Measurements from ENCODE around the gene GYG1.

Gene GYG1

DNA sequence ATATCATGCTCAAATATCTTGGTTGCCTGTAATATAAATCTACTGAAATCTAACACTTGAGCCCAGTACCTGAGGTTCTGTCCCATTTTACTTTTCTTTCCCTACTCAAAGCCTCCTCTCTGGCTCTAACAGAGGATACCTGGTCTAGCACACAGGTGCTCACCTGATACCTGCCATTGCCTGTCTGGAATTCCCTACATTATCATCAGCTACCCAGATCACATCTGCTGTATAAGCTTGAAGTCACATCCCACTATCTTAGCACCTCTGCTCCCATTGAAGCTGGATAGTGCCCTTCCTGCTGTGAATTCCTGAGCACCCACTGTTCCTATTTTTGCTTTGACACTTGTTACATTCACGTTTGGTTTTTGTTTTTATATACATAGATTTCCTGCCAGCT, 30.5 kb downstream of the GYG1 start:
- DNase-seq: no peak
- no peak overlapping the region for H3K4me3 ChIP-seq
- TF ChIP-seq, protein P1, sequence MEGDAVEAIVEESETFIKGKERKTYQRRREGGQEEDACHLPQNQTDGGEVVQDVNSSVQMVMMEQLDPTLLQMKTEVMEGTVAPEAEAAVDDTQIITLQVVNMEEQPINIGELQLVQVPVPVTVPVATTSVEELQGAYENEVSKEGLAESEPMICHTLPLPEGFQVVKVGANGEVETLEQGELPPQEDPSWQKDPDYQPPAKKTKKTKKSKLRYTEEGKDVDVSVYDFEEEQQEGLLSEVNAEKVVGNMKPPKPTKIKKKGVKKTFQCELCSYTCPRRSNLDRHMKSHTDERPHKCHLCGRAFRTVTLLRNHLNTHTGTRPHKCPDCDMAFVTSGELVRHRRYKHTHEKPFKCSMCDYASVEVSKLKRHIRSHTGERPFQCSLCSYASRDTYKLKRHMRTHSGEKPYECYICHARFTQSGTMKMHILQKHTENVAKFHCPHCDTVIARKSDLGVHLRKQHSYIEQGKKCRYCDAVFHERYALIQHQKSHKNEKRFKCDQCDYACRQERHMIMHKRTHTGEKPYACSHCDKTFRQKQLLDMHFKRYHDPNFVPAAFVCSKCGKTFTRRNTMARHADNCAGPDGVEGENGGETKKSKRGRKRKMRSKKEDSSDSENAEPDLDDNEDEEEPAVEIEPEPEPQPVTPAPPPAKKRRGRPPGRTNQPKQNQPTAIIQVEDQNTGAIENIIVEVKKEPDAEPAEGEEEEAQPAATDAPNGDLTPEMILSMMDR (IDR thresholded peaks at IDR 0.05): no peak
- H3K36me3 ChIP-seq: peaks cover 39 to 53% (median 44%) of the 10 kb centered on the region in 3 donors
- no peaks in the 10 kb centered on the region for H3K27me3 ChIP-seq
- H3K9me3 ChIP-seq: no peaks in the 10 kb centered on the region
- no peak overlapping the region for H3K27ac ChIP-seq
- intact Hi-C loops (cut with DNase I; ENCODE audit: low total_unique reads): no loop called here
- peaks cover 0 to 51% (median 23%) of the 10 kb centered on the region in 4 donors for H3K4me1 ChIP-seq

DNA sequence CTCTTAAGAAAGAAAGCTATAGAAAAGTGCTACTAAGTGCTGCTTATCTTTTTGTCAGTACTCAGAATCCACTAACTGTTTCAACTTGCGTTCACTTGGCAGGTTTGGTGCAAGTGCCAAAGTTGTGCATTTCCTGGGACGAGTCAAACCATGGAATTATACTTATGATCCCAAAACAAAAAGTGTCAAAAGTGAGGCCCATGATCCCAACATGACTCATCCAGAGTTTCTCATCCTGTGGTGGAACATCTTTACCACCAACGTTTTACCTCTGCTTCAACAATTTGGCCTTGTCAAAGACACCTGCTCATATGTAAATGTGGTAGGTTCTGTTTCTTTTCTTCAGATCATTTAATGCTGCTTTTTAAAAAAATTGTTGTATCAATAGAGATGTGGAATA, 32.6 kb downstream of the GYG1 start:
- TF ChIP-seq, protein P1 (IDR thresholded peaks at IDR 0.05): no peak
- Histone ChIP-seq H3K4me1 (peaks cover 0 to 31% (median 11%) of the 10 kb centered on the region in 4 donors), H3K27ac (no peak overlapping the region), H3K36me3 (peaks cover 39 to 71% (median 59%) of the 10 kb centered on the region in 3 donors), H3K9me3 (no peaks in the 10 kb centered on the region), H3K4me3 (no peak overlapping the region), H3K27me3 (no peaks in the 10 kb centered on the region)
- no peak for DNase-seq
- intact Hi-C loops (cut with DNase I; ENCODE audit: low total_unique reads): no loop called here

DNA sequence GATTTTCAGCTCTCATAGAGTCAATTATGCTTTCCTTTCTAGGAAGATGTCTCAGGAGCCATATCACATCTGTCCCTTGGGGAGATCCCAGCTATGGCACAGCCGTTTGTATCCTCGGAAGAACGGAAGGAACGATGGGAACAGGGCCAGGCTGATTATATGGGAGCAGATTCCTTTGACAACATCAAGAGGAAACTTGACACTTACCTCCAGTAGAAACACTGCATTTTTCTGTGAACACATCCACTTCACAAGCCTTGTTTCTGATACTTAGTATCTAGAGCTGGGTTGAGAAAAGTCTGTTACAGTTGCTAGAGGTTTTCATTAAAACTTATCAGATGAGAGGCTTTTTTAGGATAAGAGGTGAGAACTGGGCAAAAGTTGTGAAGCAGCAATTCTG, 35.4 kb downstream of the GYG1 start:
- Histone ChIP-seq H3K4me1 (peaks cover 0 to 4% (median 0%) of the 10 kb centered on the region in 4 donors), H3K27me3 (no peaks in the 10 kb centered on the region), H3K9me3 (no peaks in the 10 kb centered on the region), H3K27ac (no peak overlapping the region), H3K4me3 (no peak overlapping the region), H3K36me3 (peaks cover 40 to 67% (median 60%) of the 10 kb centered on the region in 3 donors)
- intact Hi-C loops (cut with DNase I; ENCODE audit: low total_unique reads): no loop called here
- TF ChIP-seq, protein P1 (IDR thresholded peaks at IDR 0.05): no peak
- DNase-seq: no peak

DNA sequence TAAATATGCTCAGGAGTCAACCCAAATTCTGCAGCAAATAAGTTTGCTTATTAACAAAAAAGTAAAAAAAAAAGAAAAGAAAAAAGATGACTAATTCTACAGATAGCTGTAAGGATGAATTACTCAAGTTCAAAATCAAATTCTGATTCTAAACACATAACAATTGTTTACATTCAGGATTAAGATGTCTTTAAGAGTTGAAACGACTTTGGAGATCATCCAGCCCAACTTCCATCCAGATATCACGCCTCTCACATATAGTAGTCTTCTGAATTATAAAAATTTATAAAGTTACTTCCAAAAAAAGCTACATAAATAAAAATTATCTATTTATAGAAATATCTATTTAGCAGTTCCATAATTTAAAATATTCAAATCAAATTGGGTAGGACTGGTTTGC, 39.8 kb downstream of the GYG1 start:
- no peak for DNase-seq
- intact Hi-C loops (cut with DNase I; ENCODE audit: low total_unique reads): no loop called here
- H3K4me1 ChIP-seq: peaks cover 0 to 4% (median 0%) of the 10 kb centered on the region in 4 donors
- no peaks in the 10 kb centered on the region for H3K27me3 ChIP-seq
- H3K9me3 ChIP-seq: no peaks in the 10 kb centered on the region
- H3K27ac ChIP-seq: no peak overlapping the region
- no peak overlapping the region for H3K4me3 ChIP-seq
- TF ChIP-seq, protein P1 (IDR thresholded peaks at IDR 0.05): no peak
- H3K36me3 ChIP-seq: peaks cover 15 to 39% (median 24%) of the 10 kb centered on the region in 3 donors

DNA sequence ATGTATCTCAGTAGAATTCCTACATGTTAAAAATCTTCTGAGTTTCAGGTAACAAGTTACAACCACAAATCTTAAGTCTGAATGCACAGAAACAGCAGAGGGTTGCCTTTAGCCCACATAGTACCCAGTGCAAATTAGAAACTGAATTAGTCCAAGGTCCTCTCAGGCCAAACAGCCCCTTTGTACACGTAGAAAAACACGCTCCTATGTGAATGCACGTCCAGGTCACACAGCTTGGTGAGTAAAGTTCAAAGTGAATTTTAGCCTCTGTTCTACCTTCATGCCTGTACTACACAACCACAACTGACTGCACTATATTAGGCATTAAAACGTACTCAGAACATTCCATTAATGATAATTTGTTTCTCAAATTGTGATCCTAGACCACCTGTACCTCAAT, 46.3 kb downstream of the GYG1 start:
- H3K36me3 ChIP-seq: peaks cover 26 to 50% (median 46%) of the 10 kb centered on the region in 3 donors
- no peak for DNase-seq
- TF ChIP-seq, protein P1 (IDR thresholded peaks at IDR 0.05): no peak

DNA sequence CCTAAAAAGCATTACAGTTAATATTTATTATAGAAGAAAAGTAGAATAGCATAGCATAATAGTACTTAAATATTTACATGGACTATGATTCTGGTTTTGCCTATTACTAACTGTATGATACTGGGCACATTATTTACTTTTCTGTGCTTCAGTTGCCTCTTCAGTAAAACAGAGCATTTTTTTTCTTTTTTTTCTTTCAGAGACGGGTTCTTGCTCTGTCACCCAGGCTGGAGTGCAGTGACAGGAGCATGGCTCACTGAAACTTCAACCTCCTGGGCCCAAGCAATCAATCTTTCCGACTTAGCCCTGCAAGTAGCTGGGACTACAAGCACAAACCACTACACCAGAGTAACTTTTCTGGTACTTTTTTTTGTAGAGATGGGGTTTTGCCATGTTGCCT, 47.0 kb downstream of the GYG1 start:
- DNase-seq: no peak
- intact Hi-C loops (cut with DNase I; ENCODE audit: low total_unique reads): no loop called here
- H3K36me3 ChIP-seq: peaks cover 26 to 50% (median 46%) of the 10 kb centered on the region in 3 donors
- no peaks in the 10 kb centered on the region for H3K9me3 ChIP-seq
- no peaks in the 10 kb centered on the region for H3K4me1 ChIP-seq
- H3K4me3 ChIP-seq: no peak overlapping the region
- no peaks in the 10 kb centered on the region for H3K27me3 ChIP-seq
- H3K27ac ChIP-seq: no peak overlapping the region
- TF ChIP-seq, protein P1 (IDR thresholded peaks at IDR 0.05): no peak

More for the DNA sequence above, 46.3 kb downstream of the GYG1 start:
- intact Hi-C loops (cut with DNase I; ENCODE audit: low total_unique reads): no loop called here
- Histone ChIP-seq H3K9me3 (no peaks in the 10 kb centered on the region), H3K27ac (no peak overlapping the region), H3K27me3 (no peaks in the 10 kb centered on the region), H3K4me1 (no peaks in the 10 kb centered on the region), H3K4me3 (no peak overlapping the region)
